ENCODE data around the gene MVB12B.

The MVB12B gene

DNA sequence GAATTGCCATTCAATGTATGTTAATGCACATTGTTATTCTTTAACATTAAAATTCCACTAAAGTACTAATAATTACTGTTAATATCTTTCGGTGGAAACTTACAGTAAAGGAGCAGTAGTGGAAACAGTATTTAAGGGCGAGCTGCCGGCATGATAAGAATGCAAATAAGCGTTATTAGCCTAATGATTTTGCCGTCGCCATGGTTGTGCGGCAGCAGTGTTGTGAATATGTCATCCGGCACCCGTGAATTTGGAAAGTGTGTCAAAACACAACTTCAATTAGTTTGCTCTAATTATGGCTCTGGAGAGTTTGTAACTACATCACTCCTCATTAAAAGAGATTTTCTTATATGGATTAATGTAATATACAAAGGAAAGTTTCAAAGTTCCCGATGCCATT lies 81.4 kb downstream of the MVB12B start:
- DNase-seq: no peak

DNA sequence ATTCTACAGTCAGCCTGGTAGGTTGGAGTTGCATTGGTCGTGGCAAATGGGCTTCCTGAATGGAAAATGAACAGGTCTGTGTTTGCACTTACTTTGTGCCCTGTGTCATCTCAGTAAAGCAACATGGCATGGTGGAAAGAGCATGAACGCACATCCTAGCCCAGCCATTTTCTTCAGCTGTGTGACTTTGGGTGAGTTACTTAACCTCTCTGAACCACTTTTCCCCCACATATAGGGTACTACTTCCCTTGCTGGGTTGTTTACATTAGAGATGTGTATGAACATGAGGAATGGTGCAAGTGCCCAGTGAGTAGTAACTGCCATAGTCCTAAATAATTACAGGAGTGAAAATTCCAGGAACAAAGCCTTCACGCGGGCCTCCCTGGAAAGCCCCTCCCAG lies 83.6 kb downstream of the MVB12B start:
- DNase-seq: no peak

DNA sequence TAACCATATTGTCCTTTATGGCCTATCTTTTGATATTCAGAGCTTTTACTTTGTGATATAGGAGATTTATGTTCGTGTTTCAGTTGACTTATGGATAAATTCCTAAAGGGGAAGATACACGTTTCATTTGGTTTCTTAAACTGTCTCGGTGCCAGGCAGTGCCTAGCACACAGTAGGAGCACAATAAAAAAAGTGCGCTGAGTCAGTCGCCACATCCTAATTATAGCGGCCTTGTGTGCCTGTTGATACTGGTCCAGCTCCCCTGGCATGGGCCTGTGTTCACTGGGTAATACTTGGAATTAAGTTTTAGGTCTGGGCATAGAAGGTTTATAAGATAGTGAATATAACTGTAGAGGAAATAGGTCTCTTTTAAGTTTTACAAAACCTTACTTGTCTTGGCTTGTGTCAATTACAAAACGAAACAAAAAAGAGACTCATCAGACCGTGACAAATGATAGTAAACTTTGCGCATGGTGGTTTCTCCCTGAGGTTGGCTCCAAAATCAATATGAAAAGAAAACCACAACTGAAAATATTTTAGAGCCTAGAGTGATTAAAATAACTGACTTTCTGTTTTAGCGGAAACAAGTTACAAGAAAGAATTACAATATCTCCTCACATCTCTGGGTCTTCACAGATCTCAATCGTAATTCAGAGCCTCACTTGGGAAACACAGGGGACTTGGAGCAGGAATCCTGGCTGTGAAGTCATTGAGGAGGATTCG lies 84.8 kb downstream of the MVB12B start:
- no peak for DNase-seq

DNA sequence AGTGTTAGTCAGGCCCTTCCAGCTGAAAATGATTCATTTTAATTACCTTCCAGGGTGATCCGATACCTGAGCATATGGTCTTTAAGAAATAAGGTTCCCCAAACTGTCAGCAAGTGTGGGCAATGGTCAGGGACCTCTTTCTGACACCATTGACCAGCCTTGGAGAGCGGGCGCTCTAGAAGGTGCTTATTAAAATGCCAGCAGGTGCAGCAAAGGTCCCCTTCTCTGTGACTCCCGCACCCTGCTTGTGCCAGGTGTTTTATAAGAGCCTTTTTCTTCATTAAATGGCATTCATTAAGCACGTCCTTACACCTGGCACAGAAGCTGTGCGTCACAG lies 85.3 kb downstream of the MVB12B start:
- DNase-seq: no peak

DNA sequence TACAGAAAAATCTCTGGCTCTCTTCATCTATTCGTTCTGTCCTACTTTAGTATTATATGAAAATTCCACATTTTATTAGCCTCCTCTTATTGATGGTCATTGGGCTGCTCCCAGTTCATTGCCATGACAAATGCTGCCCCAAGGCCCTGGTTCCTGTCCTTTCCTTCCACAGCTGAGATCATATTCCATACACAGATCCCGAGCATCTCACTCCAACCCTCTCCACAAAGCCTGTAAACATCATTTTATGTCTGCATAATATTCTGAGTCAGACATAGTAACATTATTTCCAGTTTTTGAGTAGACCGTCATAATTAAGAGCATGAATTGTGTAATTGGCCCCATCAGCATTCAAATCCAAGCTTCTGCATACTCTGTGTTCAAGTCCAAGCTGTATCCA lies 86.3 kb downstream of the MVB12B start:
- DNase-seq: peak in 1 of 4 experiments; percentile 35

DNA sequence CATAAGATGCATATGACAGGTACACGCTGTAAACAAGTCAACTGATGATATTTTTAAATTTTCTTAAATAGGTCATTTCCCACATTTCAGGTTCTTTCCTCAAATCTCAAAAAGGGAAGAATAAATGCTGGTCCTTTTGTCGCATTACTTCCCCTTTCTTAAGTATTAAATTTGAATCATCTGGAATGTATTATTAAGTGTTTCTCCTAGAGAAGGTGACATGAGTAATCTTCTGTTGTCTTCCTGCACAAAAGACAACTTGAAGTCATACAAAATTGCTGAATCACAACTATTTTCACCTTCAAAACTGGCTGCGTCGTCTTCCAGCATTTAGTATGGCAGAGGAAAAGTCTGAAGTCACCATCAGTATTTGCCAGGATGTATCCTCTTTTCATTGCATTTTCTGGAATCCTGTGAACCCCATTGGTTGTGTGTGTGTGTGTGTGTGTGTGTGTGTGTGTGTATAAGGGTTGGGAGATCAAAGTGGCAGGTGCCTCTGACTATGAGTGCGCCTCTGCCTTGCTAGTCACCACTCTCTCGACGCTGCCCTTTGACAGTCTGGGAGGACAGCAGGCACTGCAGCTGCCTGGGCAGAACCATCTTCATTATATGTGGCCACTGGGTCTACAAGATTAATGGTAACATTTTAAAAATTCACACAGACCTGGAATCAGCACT lies 86.9 kb downstream of the MVB12B start:
- peak in 2 of 4 experiments; percentile 57 to 65 for DNase-seq

DNA sequence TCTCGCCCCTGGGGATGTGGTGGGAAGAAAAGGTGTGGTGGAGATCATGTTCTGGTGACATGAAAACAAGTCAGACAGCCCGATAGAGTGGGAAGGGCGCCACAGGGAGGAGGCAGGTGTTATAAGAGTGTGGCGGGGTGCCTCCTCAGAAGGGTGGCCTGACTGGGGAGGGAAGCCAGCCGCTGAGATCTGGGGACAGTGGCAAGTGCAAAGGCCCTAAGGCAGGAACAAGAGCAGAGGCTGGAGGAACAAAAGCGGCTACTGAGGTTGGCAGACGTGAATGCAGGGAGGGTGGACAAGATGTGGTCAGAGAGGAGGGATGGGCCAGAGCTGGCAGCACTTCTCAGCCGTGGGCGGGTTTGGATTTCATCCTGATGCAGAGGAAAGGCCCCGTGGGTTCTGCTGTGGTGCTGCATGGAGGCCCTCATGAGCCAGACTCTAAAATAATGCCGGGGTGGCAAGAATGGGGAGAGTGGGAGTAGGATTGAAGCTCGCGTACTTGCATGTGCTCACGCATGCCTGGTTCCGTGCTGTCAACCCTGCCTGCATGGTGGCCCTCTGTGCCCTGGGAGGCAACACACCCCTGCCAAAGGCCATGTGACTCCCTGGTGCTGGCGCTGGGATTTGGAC lies 89.2 kb downstream of the MVB12B start:
- no peak for DNase-seq

DNA sequence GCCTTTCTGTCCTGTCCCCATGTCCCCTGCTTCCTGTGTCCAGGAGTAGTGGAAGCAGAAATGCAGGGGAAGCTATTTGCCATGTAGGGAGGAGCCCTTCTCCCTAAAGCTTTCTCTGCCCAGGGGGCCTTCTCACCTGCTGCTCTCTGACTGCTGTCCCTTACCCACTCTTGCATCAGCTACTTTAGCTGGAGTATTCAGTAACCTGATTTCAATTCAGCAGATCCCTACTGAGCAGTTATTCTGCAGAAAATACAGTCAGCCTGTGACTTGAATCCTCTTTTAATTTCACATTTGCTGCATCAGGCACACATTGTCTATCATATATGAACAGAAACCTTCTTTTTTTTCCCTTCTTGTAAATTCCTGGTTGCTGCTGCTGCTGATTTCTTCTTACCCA lies 90.4 kb downstream of the MVB12B start:
- no peak for DNase-seq

DNA sequence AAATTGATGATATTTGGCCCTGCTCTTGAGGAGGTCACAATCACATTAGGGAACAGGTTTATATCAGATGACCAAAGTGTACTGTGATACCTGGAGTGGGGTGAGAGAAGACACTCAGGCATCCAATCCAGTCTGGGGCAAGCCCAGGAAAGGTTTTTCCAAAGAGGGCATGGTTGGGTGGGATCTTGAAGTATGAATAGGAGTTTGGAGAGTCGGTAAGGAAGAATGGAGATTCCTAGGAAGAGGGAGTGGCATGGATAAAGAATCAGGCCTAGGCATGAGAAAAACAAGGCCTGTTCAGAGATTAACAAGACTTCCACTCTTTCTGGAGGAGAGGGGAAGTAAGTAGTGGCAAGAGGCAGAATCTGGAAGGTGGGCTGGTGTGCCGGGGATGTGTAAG lies 91.1 kb downstream of the MVB12B start:
- DNase-seq: no peak

DNA sequence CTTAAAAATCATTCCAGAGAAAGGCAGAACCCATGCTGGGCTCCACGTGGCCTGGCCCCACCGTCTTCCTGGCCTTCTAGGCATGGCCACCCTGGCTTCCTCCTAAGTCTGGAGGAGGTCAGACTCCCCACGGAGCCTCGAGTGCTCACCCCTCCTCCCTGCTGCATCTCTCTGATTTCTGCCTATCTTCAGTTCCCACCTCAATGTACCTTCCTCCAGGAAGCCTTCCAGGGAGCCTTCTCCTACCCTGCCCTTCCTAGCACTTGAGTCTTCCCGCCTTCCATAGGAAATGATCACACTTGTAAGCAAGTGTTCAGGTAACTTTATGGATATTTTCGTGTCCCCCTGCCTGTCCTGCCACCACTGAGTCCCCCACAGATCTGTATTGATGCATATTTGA lies 92.0 kb downstream of the MVB12B start:
- no peak for DNase-seq

DNA sequence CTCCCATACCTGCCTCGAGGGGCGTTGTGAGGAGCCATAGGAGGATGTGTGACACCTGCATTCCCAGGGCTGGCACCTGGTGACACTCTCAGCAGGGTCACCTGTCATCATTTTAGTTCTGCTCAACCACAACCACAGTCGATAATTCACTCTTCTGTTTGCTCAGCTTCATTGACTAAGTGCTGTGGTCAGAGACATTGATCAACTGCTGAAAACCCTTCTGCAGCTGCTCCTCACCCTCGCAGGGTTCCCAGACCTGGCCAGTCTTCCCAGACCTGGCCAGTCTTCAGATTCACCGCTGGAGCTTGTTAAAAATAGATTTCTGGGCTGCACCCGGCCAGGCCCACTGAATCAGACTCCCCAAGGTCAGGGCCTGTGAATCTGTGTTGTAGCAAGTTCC lies 92.8 kb downstream of the MVB12B start:
- no peak for DNase-seq

DNA sequence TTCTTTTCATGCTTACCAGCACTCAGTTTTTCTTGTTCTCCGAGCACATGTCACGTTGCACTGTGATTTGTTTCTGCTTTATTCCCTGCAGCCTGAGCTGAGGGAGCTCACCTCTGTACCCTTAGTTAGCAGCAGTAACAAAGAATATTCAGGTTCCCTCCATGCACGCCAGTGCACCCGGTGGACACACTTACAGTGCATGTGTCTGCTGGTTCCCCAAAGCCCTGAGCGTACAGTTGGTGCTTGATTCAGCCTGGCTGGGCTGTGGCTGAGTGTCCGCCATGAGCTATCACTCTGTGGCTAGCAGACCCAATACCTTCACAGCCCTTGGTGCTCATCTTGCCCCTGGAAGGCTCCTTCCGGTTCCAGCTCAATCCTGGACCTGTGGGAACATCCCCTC lies 93.5 kb downstream of the MVB12B start:
- no peak for DNase-seq

DNA sequence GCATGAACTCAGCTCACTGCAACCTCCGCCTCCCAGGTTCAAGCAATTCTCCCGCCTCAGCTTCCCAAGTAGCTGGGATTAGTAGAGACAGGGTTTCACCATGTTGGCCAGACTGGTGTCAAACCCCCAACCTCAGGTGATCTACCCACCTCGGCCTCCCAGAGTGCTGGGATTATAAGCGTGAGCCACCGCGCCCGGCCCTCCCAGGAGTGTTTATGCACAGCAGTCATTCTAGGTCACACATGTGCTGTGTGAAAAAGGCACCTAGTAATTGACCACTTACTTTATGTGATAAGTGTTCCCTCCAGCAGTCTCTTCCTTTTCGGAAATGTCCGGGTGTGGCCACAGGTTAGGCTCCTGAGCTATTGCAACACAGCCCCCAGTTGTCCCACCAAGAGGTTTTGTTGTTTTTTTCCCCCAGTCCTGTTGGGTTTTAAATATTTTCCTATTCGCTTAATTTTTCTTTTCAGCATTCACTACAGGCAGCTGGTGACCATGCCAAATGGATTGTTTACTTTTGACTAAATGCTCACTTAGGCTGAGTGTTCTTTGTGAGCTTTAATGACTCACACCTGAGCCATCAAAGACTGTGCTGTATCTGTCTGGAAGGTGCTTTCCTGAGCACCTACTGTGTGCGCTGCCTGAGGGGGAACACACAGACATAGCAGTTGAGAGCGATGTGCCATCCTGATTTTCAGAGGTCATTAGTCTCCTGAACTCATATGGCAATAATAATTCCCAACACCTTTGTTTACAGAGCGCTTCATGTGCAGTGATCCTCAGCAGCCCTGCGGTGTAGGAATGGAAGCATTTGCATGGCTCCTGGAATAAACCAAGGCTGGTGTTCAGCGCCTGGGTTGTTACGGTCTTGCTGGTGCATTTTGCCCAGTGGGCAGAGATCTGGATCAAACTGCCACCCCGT lies 94.3 kb downstream of the MVB12B start:
- DNase-seq: no peak

DNA sequence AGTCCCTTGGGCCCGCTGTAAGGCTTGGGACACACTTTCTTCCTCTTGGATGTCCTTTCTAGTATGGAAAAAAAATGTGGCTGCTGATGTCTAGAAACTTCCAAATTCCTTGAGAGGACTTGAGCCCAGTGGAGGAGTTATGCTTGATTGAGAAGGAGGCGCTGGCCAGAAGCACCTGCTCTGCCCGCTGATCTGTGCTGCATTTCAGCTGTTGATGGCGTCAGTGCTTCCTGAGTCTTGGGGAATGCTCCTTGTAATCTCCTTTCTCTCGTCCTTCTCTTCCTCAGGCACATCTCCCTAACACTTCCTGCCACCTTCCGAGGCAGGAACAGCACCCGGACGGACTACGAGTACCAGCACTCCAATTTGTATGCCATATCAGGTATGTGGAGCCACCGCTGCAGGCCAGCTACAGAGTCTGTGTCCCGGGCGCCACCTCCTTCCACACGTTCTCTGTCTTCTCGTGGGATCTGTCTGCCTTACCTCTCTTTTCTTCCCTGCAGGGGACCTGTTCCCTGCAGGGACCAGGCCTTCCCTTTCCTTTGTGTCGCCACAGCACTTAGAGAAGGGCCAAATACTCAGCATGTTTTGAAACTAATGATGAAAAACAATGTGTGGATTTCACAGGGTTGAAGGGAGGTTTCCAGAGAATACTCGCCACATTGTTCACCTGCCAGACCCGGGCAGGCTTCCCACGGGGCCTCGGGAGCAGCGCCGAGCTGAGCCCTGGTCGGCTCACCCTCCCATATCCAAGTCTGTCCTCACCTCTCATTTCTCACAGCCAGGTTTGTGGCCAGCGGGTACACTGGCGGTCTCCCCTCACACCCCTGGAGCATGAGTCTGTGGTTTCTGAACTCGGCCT lies 95.2 kb downstream of the MVB12B start:
- no peak for DNase-seq

DNA sequence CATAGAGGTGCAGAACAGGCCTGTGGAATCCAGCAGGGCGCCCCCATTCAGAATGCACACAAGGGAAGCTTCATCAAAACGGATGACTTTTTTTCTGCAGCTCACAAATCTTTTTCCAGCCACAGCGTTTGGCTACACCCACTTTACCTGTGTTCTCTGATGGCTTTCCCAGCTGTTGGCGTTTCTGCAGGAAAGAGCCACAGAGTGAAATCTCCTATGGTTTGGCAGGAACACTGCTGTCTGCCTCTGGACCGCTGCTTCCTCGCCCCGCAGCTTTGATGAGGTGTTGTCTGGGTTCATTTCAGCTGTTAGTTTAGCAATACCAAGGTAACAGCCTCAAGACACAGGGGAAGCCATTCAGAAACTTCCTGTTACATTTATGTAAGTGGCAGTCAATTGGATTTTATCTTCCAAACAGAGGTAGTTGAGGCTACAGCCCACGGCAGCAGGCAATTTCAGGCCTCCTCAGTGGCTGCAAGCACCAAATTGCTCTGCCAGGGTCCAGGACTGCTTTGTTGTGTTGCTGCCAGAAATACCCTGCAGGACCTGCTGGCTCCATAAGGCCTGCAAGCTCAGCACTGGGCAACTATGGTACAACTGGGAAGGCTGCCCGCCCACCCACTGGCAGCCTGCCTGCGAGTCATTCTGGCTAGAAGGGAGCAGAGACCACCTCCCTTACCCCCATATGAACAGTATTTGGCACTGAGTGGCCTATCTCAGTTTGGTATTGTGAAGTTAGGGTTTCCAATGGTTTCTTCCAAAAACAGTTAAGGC lies 96.7 kb downstream of the MVB12B start:
- peak in 2 of 4 experiments; percentile 18 to 25 for DNase-seq

DNA sequence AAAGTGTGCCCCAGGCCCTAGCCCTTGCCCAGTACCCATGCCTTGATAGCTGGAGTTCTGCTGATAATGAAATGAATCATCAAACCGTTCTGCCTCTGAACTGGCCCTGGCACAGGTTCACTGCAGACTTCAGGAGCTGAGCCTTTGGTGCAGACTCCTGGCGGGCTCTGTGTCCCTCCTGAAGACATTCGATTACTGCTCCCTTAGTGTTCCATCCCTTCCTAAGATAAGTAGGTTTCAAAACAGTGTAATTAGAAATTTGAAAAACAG lies 97.2 kb downstream of the MVB12B start:
- DNase-seq: no peak

DNA sequence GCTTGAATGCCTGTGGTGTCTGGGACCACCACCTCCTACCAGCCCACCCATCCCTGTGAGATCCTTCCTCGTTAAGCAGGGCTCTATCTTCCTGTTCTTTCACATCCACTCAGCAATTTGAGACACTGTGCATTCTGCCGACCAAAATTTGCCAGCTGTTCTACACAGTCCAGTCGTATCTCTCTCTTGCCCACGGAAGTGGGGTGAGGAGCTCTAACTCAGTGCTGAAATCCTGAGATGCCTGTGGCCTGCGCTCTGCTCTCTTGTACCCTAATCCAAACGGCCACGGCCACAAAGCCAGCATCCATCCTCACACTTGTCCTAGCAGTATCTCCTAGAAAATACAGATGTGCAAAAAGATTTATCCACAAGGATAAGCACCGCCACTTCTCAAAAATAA lies 97.9 kb downstream of the MVB12B start:
- no peak for DNase-seq

DNA sequence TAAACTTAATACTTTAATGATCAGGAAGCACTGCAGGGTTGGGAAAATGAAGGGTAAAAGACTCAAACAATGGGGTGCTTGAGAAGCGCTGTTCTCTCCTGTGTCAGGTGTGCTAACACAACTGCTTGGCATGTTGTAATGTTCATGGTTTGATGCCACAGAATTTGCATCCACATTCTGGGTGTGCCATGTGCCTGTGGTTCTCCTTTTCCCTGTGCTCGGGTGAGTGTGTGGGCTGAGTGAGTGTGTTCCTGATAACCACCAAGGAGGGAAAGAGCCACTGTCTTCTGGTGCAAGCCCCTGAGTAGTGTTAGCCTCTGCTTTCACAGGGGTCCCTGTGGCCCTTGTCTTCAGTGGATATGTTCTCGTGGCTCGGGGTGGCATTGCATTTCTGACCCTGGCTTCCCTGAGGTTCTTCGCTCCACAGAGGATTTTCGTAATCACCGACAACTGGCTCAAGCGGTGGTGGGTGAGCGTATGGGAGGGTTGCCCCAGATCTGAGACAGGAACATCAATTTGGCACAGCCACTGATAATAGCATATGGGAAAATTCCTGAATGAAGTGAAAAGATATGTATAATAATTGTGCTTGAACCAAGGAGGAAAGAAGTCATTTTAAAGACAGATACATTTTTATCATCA lies 102.0 kb downstream of the MVB12B start:
- peak; percentile 66 to 75 (median 74) for DNase-seq

DNA sequence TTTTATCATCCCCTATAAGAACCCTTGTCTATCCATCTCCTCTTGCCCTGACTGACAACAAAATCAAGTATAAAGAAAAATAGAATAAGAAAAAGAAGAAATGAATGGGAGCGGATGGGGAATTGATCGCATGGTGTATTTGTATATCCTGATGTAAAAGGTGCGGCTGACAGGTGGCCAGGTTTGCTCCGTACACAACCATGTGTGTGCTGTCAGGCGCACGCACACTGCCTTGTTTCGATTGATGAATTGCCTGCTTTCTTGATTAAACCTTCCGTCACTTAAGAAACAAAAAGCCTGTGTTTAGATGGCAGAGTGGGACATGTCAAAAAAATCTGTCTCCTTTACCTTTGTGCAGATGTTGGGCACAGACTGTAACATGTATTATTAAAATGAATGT lies 102.6 kb downstream of the MVB12B start:
- no peak for DNase-seq

DNA sequence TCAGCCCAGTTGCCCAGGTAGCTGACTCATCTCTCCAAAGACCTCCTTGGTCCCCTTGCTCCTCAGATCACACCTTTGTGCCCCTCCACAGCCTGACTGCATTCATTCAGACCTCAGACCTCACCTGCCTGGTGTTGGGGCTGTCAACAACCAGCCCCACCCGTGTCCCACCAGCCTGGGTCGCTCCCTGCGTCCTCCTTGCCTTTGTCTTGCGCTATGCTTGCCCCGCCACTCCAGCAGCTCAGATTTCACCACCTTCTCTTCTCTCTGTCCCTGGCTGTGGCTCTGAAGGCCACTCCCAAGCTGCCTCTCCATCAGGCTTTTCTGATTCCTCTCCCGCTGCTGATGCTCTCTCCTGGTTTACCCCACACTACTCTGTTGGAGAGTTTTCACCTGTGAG lies 103.5 kb downstream of the MVB12B start:
- DNase-seq: no peak
